HG03025 (cell line): Measurements from ENCODE around the gene SBSN.

Source experiments
- ATAC-seq: cut with Tn5 transposase; IDR thresholded peaks from one replicate; pipeline ENCODE4 v1.9.1; 2021; ENCODE audit warnings: mild to moderate bottlenecking, moderate library complexity; ENCODE audit not compliant: unreplicated experiment, low FRiP score

The SBSN gene

GRCh38 chr19:35528218-35529038 lies at the start of gene SBSN:
SBSN (minus strand) TSS chr19:35528311; CDS start chr19:35528281, 30 bp downstream.
- no peak for ATAC-seq

- ATAC-seq, result no peak
Observed at GRCh38 chr19:35571406-35571965, 43.4 kb upstream of the SBSN start.

- no peak for ATAC-seq
Observed at GRCh38 chr19:35569281-35569781, 41.2 kb upstream of the SBSN start.

DNA sequence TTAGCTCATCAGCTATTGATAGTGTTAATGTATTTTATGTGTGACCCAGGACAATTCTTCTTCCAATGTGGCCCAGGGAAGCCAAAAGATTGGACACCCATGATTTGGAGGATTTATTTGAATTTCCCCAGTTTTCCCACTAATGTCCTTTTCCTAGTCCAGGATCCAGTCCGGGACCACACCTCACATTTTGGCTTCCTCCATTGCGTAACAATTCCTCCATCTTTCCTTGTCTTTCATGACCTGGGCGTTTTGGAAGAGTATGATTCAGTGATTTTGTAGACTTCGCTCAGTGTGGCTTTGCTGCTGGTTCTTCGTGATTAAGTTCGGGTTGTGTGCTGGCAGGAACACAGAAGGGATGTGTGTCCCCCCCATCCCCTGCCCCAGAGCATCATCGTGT lies 38.6 kb upstream of the SBSN start:
- no peak for ATAC-seq

DNA sequence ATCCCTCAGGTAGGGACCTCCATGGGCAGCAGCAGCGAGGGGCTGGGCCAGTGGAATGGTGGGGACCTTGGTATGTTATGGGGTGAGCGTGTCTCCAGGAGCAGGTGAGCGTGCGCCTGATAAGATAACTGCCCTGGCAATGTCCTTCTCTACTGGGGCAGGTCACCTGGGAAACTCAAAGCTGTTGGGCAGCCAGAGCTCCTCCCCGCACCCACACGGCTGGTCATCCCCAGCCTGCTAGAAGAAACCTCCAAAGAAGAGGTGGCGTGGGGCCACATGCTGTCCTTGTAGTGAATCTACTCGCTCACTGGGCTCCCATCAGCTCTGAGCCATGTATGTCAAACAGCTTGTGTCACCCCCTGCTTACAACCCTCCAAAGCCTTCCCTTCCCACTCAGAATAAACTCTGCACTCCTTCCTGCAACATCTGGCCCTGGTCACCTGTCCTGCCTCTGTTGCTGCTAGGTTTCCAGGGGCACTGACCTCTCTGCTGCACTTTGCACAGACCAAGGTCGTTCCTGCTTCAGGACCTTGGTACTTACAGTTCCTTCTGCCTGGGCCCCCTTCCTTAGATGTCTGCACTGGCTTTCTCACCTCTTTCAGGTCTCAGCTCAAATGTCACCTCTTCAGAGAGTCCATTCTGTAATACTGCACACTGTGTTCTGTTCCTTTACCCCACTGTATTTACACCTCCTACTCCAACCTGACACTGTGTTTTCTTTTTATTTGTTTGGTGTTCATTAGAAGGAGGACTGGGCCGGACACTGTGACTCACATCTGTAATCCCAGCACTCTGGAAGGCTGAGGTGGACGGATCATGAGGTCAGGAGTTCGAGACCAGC lies 37.1 kb upstream of the SBSN start:
- ATAC-seq, result no peak

GRCh38 chr19:35563207-35563829 lies 35.2 kb upstream of the SBSN start, which contains the start of gene ATP4A:
ATP4A (minus strand) TSS chr19:35563658; CDS start chr19:35563629, 29 bp downstream.
- ATAC-seq, result no peak

GRCh38 chr19:35562776-35563175 lies 34.7 kb upstream of the SBSN start:
- ATAC-seq, result no peak

DNA sequence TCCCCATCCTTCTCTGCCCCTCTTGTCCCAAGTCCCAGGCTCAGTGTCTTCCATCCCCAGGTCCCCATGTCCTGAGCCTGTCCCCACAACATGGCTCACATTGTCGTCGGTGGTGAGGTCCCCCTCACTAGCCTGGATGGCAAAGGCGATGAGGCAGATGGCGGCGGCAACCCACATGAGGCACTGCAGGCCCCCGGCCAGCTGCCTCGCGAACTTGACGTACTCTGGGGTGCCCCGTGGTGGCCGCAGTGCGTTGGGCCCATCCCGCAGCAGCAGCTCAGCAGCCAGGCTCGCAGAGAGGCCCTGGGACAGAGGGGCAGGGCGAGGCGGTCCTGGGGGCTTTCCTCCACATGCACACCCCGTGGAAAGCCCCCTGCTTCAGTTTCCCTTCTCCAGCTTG lies 34.2 kb upstream of the SBSN start:
- no peak for ATAC-seq

DNA sequence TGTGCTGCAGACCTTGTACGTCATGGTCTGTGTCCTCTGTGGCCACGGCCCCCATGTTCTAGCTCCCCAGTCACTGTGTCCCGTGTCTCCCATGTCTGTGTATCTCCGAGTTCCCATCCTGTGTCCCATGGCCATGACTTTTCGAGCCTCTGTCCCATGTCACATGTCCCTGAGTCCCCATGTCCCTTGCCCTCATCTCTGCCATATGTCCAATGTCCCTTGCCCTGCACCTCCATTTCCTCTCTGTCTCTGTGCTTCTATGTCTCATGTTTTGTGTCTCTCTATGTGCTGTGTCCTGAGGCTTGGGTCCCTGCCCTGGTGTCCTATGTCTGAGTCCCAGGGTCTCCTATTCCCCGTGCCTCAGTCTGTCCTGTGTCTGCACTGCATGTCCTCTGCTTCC lies 33.3 kb upstream of the SBSN start:
- no peak for ATAC-seq

GRCh38 chr19:35560677-35561076 lies 32.6 kb upstream of the SBSN start:
- ATAC-seq, result no peak

DNA sequence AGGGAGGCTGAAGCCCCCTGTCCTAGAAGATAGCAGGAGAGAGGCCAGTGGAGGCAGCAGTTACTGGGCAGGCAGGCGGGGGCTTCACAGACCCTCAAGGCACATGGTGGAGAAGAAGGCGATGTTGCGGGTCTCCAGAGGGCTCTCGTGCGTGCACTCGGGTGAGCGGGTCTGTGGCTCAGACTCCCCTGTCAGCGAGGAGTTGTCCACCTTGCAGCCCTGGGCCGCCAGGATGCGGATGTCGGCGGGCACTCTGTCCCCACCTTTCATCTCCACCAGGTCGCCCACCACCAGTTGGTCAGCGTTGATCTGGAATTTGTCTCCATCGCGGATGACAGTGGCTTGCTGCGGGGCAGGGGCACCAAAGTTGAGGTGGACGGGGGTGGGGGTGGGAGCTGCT lies 32.2 kb upstream of the SBSN start:
- no peak for ATAC-seq

DNA sequence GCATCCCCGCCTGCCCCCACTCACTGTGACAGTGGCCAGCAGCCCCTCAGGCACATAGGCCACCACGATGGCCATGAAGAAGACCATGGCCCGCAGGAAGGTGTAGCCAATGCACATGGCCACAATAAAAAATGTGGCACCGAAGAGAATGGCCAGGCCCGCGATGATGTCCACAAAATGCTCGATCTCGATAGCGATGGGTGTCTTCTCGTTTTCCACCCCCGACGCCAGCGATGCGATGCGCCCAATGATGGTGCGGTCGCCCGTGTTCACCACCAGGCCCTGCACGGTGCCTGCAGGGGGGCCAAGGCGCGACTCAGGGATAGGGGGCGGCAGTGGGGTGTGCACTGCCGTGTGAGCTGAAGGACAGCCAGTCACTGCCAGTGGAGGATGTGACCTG lies 31.7 kb upstream of the SBSN start:
- no peak for ATAC-seq

DNA sequence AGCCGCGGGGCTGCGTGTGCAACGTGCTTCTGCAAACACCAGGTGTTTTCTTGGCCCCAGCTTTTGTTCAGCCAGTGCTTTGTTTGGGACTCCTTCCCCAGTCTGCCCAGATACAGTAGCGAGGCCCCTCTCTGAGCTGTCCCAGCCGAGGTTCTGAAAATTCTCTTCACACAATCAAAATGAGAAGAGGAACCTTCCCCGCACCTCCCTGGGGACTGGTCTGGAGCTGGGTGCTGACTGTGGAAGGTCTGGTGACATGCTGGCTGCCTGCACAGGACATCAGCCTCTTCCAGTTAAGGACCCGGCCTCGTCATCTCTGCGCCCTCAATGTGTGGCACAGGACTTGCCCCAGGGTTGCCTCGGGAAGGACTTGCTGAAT lies 31.2 kb upstream of the SBSN start:
- ATAC-seq, result no peak

GRCh38 chr19:35558400-35559280 lies 30.5 kb upstream of the SBSN start:
- no peak for ATAC-seq

- ATAC-seq, result no peak
Observed at GRCh38 chr19:35557539-35558399, 29.7 kb upstream of the SBSN start.

- no peak for ATAC-seq
Observed at GRCh38 chr19:35556846-35557538, 28.9 kb upstream of the SBSN start.

DNA sequence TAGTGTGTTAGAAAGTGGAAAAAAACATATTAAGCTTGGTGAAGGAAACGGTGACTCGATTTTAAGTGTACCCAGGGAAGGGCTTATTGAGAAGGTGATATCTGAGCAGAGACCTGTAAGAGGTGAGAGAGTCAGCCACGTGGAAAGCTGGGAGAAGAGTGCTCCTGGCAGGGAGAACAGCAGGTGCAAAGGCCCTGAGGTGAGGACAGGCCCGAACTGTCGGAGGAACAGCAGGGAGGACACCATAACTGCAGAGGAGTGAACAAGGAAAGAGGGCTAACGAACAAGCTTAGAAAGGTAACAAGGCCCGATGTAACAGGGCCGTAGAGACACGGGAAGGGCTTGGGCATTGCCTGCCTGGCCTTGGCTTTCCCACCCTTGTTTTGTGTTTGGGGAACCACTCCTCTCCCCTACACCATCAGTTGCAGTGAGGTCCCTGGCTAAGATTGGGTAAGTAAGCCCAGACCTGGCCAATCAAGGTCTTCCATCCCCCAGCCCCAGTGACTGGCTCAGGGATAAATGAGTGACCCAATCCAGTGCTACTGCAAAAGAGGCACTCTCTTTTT lies 28.0 kb upstream of the SBSN start:
- no peak for ATAC-seq
